ENCODE data around the gene HORMAD2. TPM values are rescaled to one million over a fixed set of nuclear protein-coding genes. Genes with fewer than 3 reads are reported as not detected.

Gene HORMAD2
- total and polyA plus RNA-seq, 2 donors (not counting 3 experiments of a cell fraction or from before 2014, with no cell fraction given): not detected

DNA sequence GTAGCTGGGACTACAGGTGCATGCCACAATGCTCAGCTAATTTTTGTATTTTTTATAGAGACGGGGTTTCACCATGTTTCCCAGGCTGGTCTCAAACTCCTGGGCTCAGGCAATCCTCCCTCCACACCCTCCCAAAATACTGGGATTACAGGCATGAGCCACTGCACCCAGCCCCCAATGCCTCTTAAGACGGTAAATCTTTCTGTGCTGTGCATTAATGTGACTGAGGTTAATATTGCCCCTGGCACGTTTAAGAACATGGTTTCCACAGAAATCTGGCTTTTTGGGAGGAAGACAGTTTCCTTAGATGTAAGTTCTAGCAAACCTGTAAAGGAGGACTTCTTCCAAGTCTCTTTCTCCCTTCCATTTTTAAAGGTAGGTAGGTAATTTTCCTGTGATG, 6.1 kb upstream of the HORMAD2 start:
- no peaks in the 10 kb centered on the region for H3K36me3 ChIP-seq (ENCODE audit: control insufficient read depth in 2 of 2, extremely low read depth in 1 of 2, insufficient read depth in 2 of 2, low read length in 2 of 2)
- POLR2A ChIA-PET: no interaction called here
- CTCF ChIA-PET: no interaction called here

More for the DNA sequence above, 6.1 kb upstream of the HORMAD2 start:
- H3K9ac ChIP-seq (replicated peaks; ENCODE audit: extremely low read depth, insufficient read depth, low read length): no peak overlapping the region
- TF ChIP-seq GATA2 (IDR thresholded peaks at IDR 0.05; ENCODE audit: insufficient read depth, insufficient read length, low read depth, low read length) (no peak), POLR2AphosphoS5 (IDR thresholded peaks at IDR 0.05; ENCODE audit: insufficient read depth, low read depth, low read length) (no peak), EZH2 (IDR thresholded peaks at IDR 0.05; ENCODE audit: borderline replicate concordance, low read depth, low read length, severe bottlenecking) (no peak), MYC (IDR thresholded peaks at IDR 0.05; ENCODE audit: low read depth, low read length) (no peak), FOS (IDR thresholded peaks at IDR 0.05; ENCODE audit: borderline replicate concordance, insufficient read depth, low read length) (no peak), JUN (IDR thresholded peaks at IDR 0.05; ENCODE audit: borderline replicate concordance, insufficient read depth, insufficient read length, low read depth) (no peak), POLR2A (IDR thresholded peaks at IDR 0.05; ENCODE audit: low read depth, low read length) (no peak)
- TF ChIP-seq, protein P1, sequence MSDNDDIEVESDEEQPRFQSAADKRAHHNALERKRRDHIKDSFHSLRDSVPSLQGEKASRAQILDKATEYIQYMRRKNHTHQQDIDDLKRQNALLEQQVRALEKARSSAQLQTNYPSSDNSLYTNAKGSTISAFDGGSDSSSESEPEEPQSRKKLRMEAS (IDR thresholded peaks at IDR 0.05; ENCODE audit: insufficient read depth, insufficient read length): no peak
- TF ChIP-seq, protein P2, sequence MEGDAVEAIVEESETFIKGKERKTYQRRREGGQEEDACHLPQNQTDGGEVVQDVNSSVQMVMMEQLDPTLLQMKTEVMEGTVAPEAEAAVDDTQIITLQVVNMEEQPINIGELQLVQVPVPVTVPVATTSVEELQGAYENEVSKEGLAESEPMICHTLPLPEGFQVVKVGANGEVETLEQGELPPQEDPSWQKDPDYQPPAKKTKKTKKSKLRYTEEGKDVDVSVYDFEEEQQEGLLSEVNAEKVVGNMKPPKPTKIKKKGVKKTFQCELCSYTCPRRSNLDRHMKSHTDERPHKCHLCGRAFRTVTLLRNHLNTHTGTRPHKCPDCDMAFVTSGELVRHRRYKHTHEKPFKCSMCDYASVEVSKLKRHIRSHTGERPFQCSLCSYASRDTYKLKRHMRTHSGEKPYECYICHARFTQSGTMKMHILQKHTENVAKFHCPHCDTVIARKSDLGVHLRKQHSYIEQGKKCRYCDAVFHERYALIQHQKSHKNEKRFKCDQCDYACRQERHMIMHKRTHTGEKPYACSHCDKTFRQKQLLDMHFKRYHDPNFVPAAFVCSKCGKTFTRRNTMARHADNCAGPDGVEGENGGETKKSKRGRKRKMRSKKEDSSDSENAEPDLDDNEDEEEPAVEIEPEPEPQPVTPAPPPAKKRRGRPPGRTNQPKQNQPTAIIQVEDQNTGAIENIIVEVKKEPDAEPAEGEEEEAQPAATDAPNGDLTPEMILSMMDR (IDR thresholded peaks at IDR 0.05; ENCODE audit: extremely low read depth in 1 of 2, insufficient read depth in 1 of 2, low read depth in 1 of 2, low read length in 2 of 2): no peak
- no peak overlapping the region for H2AFZ ChIP-seq (ENCODE audit: low read depth, low read length)
- H3K9me3 ChIP-seq (replicated peaks; ENCODE audit: control insufficient read depth, insufficient read depth, low read length): no peaks in the 10 kb centered on the region
- no peak overlapping the region for H3K27ac ChIP-seq (ENCODE audit: insufficient read depth, low read depth, low read length)
- no peaks in the 10 kb centered on the region for H3K9me1 ChIP-seq (replicated peaks; ENCODE audit: control insufficient read depth, extremely low read depth, insufficient read depth, low read length)
- DNase-seq (ENCODE audit: low read depth, low spot score) (no peak), FAIRE-seq (no peak)
- dilution Hi-C loops (cut with MboI; ENCODE audit: extremely low pct_ligation_motif_present, low sequenced_read_pairs) (no loop called here), intact Hi-C loops (cut with micrococcal nuclease) (no loop called here)
- no peaks in the 10 kb centered on the region for H3K4me1 ChIP-seq (ENCODE audit: control insufficient read depth, extremely low read depth, insufficient read depth, low read length)
- H3K4me3 ChIP-seq (replicated peaks in 1 of 3; ENCODE audit: insufficient read depth in 1 of 3, low read depth in 1 of 3, low read length in 3 of 3): no peak overlapping the region
- H3K4me2 ChIP-seq (ENCODE audit: insufficient read depth, low read length): no peak overlapping the region
- H3K27me3 ChIP-seq (ENCODE audit: control insufficient read depth in 2 of 2, insufficient read depth in 2 of 2, low read length in 2 of 2): peaks cover 28 to 38% of the 10 kb centered on the region in 2 experiments
- BruUV-seq (replicated peaks): no TSS peak
- H3K79me2 ChIP-seq (ENCODE audit: control insufficient read depth, insufficient read depth, low read length): no peaks in the 10 kb centered on the region
- H4K20me1 ChIP-seq (replicated peaks; ENCODE audit: control insufficient read depth, extremely low read depth, insufficient read depth, low read length): no peaks in the 10 kb centered on the region

Measured in endothelial cell of umbilical vein (primary cell).